Measurements from ENCODE around the gene DNAJC22.
A peak's percentile ranks its signal among the peaks of the same experiment; 100 is the strongest.
"Not testable (repeated sequence)": the region's sequence is repeated elsewhere in the genome, so short reads cannot be mapped to it uniquely, and the experiment has no call there.

DNAJC22 gene

DNA sequence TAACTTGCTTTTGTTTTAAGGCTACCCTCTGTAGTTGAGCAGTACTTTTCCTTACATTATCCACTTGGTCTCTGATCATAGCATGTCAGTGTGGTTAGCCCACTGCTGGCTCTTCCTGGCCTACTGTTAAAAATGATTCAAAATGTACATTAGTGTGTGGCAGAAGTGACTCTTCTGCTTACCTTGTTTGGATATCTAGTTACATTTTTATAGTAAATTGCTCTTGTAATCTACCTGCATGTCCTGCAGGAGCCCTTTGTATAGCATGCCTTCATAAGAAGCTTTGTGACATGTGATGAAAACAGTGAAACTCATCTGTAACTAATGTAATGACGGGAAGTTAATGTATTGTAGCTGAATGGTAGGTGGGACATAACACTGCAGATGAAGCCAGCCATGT, 28.7 kb downstream of the DNAJC22 start:
- no peak for DNase-seq

GRCh38 chr12:49377386-49377785, 30.7 kb downstream of the DNAJC22 start:
- DNase-seq, result no peak

- DNase-seq, result not testable (repeated sequence)
Measured at GRCh38 chr12:49380184-49380583, 33.5 kb downstream of the DNAJC22 start.

DNA sequence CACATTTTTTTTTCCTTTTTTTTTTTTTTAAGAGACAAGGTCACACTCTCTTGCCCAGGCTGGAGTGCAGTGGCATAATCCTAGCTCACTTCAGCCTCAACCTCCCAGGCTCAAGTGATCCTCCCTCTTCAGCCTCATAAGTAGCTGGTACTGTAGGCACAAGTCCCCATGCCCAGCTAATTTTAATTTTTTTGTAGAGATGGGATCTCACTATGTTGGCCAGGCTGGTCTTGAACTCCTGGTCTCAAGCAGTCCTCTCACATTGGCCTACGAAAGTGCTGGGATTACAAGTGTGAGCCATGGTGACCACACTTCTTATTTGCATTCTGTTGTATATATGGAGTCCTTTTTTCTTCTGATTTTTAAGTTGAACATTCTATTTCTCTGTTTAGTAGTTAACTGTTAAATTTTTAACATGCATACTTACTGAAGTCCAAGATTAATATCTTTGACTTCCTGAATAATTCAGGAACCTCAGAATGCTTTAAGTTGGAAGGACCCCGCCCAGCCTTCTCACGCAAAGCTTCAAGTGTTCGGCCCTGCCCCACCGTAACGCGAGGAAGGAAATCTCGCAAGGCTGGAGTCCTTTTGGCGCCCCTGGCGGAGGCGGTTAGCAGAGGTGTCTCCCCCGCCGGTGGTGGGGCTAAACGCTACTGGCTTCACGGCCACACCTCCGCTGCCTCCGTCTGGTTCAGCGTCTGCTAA, 42.1 kb downstream of the DNAJC22 start:
- peak; percentile 57 for DNase-seq

DNA sequence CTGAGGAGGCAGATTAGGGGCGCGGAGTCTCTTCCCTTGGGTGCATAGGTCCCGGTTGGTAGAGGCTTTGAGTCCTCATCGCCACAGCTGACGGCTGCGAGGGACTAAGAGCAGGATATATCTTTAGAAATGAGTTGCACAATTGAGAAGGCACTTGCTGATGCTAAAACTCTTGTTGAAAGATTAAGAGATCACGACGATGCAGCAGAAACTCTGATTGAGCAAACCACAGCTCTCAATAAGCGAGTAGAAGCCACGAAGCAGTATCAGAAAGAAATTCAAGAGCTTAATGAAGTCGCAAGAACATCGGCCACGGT, 42.7 kb downstream of the DNAJC22 start:
- no peak for DNase-seq

DNA sequence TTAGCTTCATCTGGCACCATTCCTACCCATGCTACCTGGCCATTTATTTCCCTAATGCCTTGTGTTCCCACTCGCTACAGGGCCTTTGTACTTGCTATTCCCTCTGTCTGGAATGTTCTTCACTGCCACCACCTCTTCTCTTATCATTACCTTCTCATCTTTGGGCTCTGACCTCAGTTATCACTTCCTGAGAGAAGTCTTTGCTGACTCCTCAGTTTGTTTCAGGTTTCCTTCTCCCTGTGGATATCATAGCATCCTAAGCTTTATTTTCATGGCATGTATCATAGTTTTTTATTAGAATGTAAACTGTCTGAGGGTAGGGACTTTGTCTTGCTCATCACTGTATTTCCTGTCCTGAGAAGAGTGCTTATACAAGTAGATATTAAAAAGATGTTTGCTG, 50.3 kb downstream of the DNAJC22 start:
- DNase-seq, result no peak

DNA sequence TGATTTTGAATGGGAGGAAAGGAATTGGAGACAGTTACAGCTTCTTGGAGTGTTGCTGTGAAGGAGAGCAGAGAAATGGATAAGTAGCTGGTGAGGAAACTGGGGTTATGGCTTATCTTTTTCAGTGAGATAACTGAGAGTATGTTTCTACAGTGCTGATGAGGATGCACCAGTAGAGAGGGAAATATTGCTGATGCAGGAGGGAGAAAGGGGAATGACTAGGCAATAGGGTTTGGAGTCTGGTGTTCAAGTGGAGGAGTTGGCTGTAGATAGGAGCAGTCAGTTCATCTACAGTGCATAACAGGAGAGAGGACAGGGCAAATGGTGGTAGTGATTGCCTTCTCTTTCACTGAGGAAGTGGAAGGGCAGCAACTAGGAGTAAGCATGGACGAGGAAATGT, 53.6 kb downstream of the DNAJC22 start:
- DNase-seq, result no peak
